ENCODE data around the gene FAM180B.

DNA sequence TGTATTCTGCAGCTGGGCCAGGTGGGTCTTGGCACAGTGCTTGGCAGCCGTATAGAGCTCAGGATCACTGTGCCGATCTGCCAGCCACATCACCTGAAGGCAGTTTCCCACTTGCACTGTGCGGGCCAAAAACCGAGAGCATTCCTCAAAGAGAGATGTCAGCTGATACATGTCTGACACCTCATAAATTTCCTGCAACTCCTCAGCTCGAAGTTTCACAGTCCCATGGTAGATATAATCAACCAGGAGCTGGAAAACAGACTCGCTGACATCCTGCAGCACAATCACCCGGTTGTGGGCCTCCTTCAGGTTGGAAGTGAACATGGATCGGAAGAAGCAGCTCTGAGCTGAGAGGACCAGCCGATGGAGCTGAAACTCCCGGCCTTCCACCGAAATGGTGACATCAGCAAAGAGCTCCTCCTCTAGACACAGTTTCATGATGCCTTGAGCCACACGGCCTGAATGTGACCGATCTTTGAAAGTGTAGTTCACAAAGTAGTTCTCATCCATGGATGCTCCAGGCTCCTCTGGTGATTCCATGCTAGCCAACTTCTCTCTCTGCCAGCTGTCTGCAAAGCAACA is 8.9 kb upstream of the FAM180B start:
- TF ChIP-seq GATA2 (IDR thresholded peaks at IDR 0.05; ENCODE audit: low read depth, low read length) (no peak), GATA3 (IDR thresholded peaks at IDR 0.05; ENCODE audit: low read depth, low read length) (no peak)
